Loucy (cell line): ENCODE measurements around the gene CREB3L2.

Experiments
- EZH2phosphoT487 ChIP-seq: fragments of 200-600 bp; IDR thresholded peaks from 2 replicates; pipeline ENCODE4 v1.6.1; 2018; ENCODE audit warnings: antibody characterized with exemption, mild to moderate bottlenecking, moderate library complexity, borderline replicate concordance
- TF ChIP-seq, protein P1 (sequence below): fragments of 200-600 bp; sonication (generic); conservative IDR thresholded peaks from 2 replicates; pipeline ENCODE4 v1.5.1; 2014; ENCODE audit warnings: mild to moderate bottlenecking, antibody characterized with exemption, low read length

DNA sequence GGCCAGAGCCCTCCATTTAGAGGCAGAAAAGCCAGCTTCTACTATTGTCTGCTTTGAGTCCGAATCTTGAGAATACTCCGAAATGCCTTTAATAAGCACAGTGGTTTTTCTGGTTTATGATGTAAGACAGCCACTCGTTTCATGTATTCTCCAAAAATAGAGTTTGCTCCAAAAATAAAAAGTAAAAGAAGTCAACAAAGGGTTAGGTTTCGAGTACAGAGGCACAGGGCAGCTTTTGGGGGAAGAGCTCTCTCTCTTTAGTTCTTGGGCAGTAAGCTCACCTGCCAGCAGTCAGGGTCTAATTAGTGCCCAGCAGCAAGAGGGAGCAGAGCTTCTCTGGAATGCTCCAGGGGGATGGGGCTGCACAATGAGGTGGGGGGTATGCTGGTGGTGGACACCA, 20.2 kb downstream of the CREB3L2 start:
- TF ChIP-seq, protein P1, sequence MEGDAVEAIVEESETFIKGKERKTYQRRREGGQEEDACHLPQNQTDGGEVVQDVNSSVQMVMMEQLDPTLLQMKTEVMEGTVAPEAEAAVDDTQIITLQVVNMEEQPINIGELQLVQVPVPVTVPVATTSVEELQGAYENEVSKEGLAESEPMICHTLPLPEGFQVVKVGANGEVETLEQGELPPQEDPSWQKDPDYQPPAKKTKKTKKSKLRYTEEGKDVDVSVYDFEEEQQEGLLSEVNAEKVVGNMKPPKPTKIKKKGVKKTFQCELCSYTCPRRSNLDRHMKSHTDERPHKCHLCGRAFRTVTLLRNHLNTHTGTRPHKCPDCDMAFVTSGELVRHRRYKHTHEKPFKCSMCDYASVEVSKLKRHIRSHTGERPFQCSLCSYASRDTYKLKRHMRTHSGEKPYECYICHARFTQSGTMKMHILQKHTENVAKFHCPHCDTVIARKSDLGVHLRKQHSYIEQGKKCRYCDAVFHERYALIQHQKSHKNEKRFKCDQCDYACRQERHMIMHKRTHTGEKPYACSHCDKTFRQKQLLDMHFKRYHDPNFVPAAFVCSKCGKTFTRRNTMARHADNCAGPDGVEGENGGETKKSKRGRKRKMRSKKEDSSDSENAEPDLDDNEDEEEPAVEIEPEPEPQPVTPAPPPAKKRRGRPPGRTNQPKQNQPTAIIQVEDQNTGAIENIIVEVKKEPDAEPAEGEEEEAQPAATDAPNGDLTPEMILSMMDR, result no peak
- TF ChIP-seq EZH2phosphoT487, result no peak
